D721Med (cell line): ENCODE data around the gene COPZ1.

Experiments
- DNase-seq: peaks from one replicate; pipeline ENCODE4 v3.0.0; 2011; ENCODE audit warnings: low spot score; ENCODE audit not compliant: insufficient read length
- FAIRE-seq: peaks from 2 replicates; lab custom pipeline; 2011; peaks lifted over from hg19 to GRCh38; lab: Jason Lieb, UNC
- CTCF ChIP-seq: IDR thresholded peaks from 2 replicates; pipeline ENCODE4 v1.5.1; 2012; ENCODE audit warnings: mild to moderate bottlenecking, control low read depth; ENCODE audit not compliant: insufficient read depth; ENCODE audit errors: missing control alignments

The COPZ1 gene

DNA sequence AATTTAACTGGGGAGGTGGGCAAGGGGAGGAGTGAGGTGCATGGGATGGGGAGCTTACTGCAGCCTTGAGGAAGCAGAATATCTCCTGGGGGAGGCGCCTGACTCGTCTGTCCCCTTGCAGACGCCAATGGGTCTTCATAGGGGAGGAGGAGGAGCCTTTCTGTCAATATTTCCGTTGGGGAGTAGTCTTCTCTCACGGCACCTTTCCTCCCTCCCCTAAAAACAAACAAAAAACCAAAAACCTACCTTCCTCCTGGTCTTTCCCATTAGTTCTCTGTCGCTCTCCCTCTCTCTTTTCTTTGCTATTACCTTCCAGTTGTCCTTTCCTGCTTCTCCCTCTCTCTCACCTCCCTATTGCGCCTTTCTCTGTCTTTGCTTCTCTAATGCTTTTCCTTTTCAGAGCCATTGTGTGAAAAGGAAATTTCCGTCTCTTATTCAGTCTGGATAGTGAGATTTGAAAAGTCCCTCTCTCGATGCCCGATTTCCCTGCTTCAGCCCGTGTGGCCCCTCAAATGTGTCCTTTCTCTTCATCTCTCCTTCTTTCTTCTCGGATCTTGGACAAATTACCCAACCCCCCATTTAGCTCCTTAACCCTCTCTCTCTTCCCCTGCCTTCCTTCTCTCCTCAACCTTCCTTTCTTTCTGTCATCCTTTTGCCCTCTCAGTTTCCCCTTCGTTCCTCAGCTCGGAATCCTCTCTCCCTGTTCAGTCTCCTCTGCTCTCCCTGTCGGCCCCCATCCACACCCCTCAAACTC, 33.4 kb downstream of the COPZ1 start:
- DNase-seq (no peak), FAIRE-seq (no peak)
- TF ChIP-seq CTCF: no peak

- FAIRE-seq (no peak), DNase-seq (peak; percentile 75)
- no peak for TF ChIP-seq CTCF
Observed at GRCh38 chr12:54358945-54359761, 34.2 kb downstream of the COPZ1 start.

- DNase-seq (no peak), FAIRE-seq (no peak)
- TF ChIP-seq CTCF: no peak
Observed at GRCh38 chr12:54359762-54360351, 34.9 kb downstream of the COPZ1 start.

DNA sequence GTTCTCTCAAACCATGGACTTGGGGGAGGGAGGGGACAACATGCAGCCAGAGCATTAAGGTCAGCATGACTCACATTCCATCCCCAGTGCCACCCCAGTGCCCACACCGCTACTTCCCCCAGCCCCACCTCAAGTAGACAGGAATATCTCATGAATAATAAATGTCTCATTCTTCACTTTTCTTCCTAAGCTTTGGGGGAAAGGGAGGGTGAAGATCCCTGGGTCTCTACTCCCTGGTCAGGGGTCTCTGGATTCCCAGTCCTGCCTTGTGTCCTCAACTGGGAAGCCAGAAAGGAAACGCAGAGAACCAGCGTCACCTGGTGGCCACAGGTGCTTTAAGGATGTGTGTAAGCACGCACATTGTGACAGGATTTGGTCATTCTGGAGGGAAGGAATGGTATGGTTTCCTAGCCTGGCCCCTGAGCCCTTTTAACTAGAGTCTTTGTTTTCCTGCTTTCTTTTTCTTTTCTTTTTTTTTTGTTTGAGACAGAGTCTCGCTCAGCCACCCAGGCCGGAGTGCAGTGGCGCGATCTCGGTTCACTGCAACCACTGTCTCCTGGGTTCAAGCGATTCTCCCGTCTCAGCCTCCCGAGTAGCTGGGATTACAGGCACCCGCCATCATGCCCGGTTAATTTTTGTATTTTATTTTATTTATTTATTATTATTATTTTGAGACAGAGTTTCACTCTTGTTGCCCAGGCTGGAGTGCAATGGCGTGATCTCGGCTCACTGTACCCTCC, 36.0 kb downstream of the COPZ1 start:
- FAIRE-seq (no peak), DNase-seq (peak; percentile 51)
- TF ChIP-seq CTCF: peak; percentile 99

DNA sequence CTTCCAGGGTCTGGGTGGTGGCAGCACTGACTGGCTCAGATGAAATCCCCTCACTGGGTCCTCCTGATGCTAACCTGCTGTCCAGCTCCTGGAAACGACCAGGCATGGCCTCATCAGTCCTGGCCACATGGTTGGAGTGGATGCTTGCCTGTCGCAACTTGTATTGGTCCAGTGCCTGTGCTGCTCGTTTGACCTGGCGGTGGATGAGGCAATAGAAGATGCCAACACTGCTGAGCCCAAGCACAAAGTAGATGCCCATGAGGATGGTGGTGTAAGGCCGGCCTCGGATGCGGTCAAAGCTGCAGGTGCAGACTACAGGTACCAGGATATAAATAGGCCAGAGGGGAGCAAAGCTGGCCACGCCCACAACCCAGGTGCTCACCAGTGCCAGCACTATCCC, 38.1 kb downstream of the COPZ1 start:
- no peak for DNase-seq
- no peak for TF ChIP-seq CTCF
- FAIRE-seq: no peak

DNA sequence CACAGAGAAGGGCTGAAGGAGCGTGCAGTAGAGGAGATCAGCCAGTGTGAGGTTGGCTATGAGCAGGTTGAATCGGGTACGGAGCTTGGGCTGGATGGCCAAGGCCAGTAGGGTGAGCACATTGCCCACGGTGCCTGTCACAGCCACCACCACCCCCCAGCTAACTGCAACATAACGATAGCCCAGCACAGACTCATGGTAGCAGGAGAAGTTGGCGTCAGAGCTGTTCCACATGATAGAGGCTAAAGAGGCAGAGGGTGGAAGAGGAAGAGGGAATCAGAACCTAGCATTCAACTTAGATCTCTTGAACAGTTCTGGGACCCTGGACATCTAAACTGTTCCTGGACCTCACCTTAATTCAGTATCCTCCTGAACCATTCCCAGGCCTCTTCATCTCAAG, 38.7 kb downstream of the COPZ1 start:
- FAIRE-seq: no peak
- no peak for TF ChIP-seq CTCF
- no peak for DNase-seq
